Endothelial cell of umbilical vein (primary cell): ENCODE measurements around the gene TP53RK. TPM values are rescaled to one million over a fixed set of nuclear protein-coding genes. Genes with fewer than 3 reads are reported as not detected.

Experiments used
- BruUV-seq: library from RNA; stranded (reverse); fragments of 400-500 nt; replicated peaks from 2 replicates; lab custom pipeline; 2021; lab: Mats Ljungman, UMichigan
- CTCF ChIA-PET: fragments of 300-600, 350-600 bp; sonication (Branson Sonifier 250); formaldehyde crosslinking; loops from one replicate; lab custom pipeline; 2021; ENCODE audit warnings: antibody characterized with exemption, inconsistent platforms; lab: Charles Lee
- POLR2A ChIA-PET: fragments of 300-600, 350-600 bp; sonication (Branson Sonifier 250); formaldehyde crosslinking; loops from one replicate; lab custom pipeline; 2021; ENCODE audit warnings: antibody characterized with exemption, inconsistent platforms; lab: Charles Lee
- DNase-seq: peaks from one replicate; pipeline ENCODE4 v3.0.0-alpha.2; 2011; ENCODE audit warnings: low read depth, low spot score
- FAIRE-seq: peaks from 2 replicates; lab custom pipeline; 2011; peaks lifted over from hg19 to GRCh38; lab: Jason Lieb, UNC
- H2AFZ ChIP-seq: 2 replicates; pipeline ENCODE4 v1.6.0; 2012; ENCODE audit warnings: low read depth, low read length, control low read depth, inconsistent platforms
- H3K27ac ChIP-seq: 2 replicates; pipeline ENCODE4 v1.5.1; 2011; ENCODE audit warnings: low read depth, mild to moderate bottlenecking, control low read depth, low read length, moderate library complexity; ENCODE audit not compliant: insufficient read depth
- H3K27me3 ChIP-seq, 2 experiments: 2 replicates each; pipeline versions ENCODE4 v1.6.0 to v1.6.1; 2011; ENCODE audit warnings: low read length in 2 of 2, mixed read lengths in 1 of 2; ENCODE audit not compliant: control insufficient read depth in 2 of 2, insufficient read depth in 2 of 2
- H3K36me3 ChIP-seq, 2 experiments: 2 replicates in 1 of 2; 3 replicates in 1 of 2; pipeline ENCODE4 v1.5.1; 2011; ENCODE audit warnings: low read length in 2 of 2, mild to moderate bottlenecking in 1 of 2, moderate library complexity in 1 of 2; ENCODE audit not compliant: control insufficient read depth in 2 of 2, insufficient read depth in 2 of 2; ENCODE audit errors: extremely low read depth in 1 of 2
- H3K4me1 ChIP-seq: 3 replicates; pipeline ENCODE4 v1.5.1; 2011; ENCODE audit warnings: mild to moderate bottlenecking, low read length; ENCODE audit not compliant: control insufficient read depth, insufficient read depth; ENCODE audit errors: extremely low read depth
- H3K4me2 ChIP-seq: 2 replicates; pipeline ENCODE4 v1.6.1; 2011; ENCODE audit warnings: low read length, control low read depth, mixed read lengths; ENCODE audit not compliant: insufficient read depth
- H3K4me3 ChIP-seq, 3 experiments: fragments of 200-600 bp in 1 of 3; sonication (generic), shearing (Covaris generic) in 1 of 3; replicated peaks in 1 of 3; 2 replicates each; pipeline ENCODE4 v1.5.1; 2011 to 2016; ENCODE audit warnings: control low read depth in 3 of 3, low read length in 3 of 3, mild to moderate bottlenecking in 2 of 3, inconsistent platforms in 1 of 3, low read depth in 1 of 3, moderate library complexity in 1 of 3; ENCODE audit not compliant: insufficient read depth in 1 of 3
- H3K79me2 ChIP-seq: 2 replicates; pipeline ENCODE4 v1.6.0; 2012; ENCODE audit warnings: low read length, inconsistent platforms; ENCODE audit not compliant: control insufficient read depth, insufficient read depth
- H3K9ac ChIP-seq: replicated peaks from 2 replicates; pipeline ENCODE3; 2011; ENCODE audit warnings: low read length, control low read depth; ENCODE audit not compliant: insufficient read depth; ENCODE audit errors: extremely low read depth
- H3K9me1 ChIP-seq: replicated peaks from 3 replicates; pipeline ENCODE4 v1.6.0; 2011; ENCODE audit warnings: mild to moderate bottlenecking, low read length; ENCODE audit not compliant: control insufficient read depth, insufficient read depth; ENCODE audit errors: extremely low read depth
- H3K9me3 ChIP-seq: replicated peaks from 2 replicates; pipeline ENCODE4 v1.5.1; 2012; ENCODE audit warnings: low read length, inconsistent platforms; ENCODE audit not compliant: control insufficient read depth, insufficient read depth
- H4K20me1 ChIP-seq: replicated peaks from 2 replicates; pipeline ENCODE3; 2011; ENCODE audit warnings: mild to moderate bottlenecking, low read length; ENCODE audit not compliant: control insufficient read depth, insufficient read depth; ENCODE audit errors: extremely low read depth
- EZH2 ChIP-seq: IDR thresholded peaks from 2 replicates; pipeline ENCODE4 v1.6.1; 2012; ENCODE audit warnings: borderline replicate concordance, low read depth, mild to moderate bottlenecking, moderate library complexity, low read length, inconsistent platforms; ENCODE audit not compliant: severe bottlenecking
- FOS ChIP-seq: IDR thresholded peaks from 2 replicates; pipeline ENCODE4 v1.6.1; 2011; ENCODE audit warnings: mild to moderate bottlenecking, low read length, moderate library complexity, borderline replicate concordance; ENCODE audit not compliant: insufficient read depth
- GATA2 ChIP-seq: IDR thresholded peaks from 2 replicates; pipeline ENCODE4 v1.7.0; 2011; ENCODE audit warnings: low read depth, mild to moderate bottlenecking, moderate library complexity, mixed read lengths, low read length; ENCODE audit not compliant: insufficient read length, insufficient read depth
- JUN ChIP-seq: IDR thresholded peaks from 2 replicates; pipeline ENCODE4 v1.6.1; 2011; ENCODE audit warnings: borderline replicate concordance, low read depth; ENCODE audit not compliant: insufficient read length, insufficient read depth
- MYC ChIP-seq: IDR thresholded peaks from one replicate; pipeline ENCODE4 v1.6.1; 2011; ENCODE audit warnings: mild to moderate bottlenecking, low read depth, low read length
- POLR2A ChIP-seq: IDR thresholded peaks from 2 replicates; pipeline ENCODE4 v1.6.1; 2012; ENCODE audit warnings: low read depth, mild to moderate bottlenecking, control low read depth, low read length
- POLR2AphosphoS5 ChIP-seq: IDR thresholded peaks from 2 replicates; pipeline ENCODE4 v1.6.1; 2012; ENCODE audit warnings: low read depth, mild to moderate bottlenecking, control low read depth, low read length, moderate library complexity; ENCODE audit not compliant: insufficient read depth
- dilution Hi-C: fragments of 300-500 bp; cut with MboI; formaldehyde crosslinking; loops from one replicate; pipeline ENCODE4 v1.15.0; 2019; ENCODE audit warnings: low sequenced_read_pairs; ENCODE audit not compliant: extremely low pct_ligation_motif_present
- intact Hi-C: fragments of 100-400 bp; cut with micrococcal nuclease; formaldehyde crosslinking; loops from one replicate; pipeline ENCODE4 v1.10.0; 2022
- polyA plus RNA-seq, 4 experiments: library from polyadenylated mRNA; depleted of rRNA in 3 of 4; stranded (reverse) in 3 of 4; unstranded in 1 of 4; fragments of >200 nt; gene quantifications; 2 replicates each; pipeline versions ENCODE4 v1.2.1 to v1.2.3, GENCODE V29; 2011 to 2012; ENCODE audit warnings: missing spikeins in 1 of 4
- total RNA-seq: library from RNA; stranded (reverse); gene quantifications from 2 replicates; pipeline ENCODE4 v1.2.3, GENCODE V29; 2021
- TF ChIP-seq, protein P1 (sequence below), 2 donors: IDR thresholded peaks; 1 replicate in 1 of 2; 2 replicates in 1 of 2; pipeline ENCODE4 v1.5.1; 2011; ENCODE audit warnings: low read length in 2 of 2, mild to moderate bottlenecking in 2 of 2, moderate library complexity in 2 of 2, control low read depth in 1 of 2, inconsistent platforms in 1 of 2, low read depth in 1 of 2; ENCODE audit not compliant: insufficient read depth in 1 of 2; ENCODE audit errors: extremely low read depth in 1 of 2
- TF ChIP-seq, protein P2 (sequence below): IDR thresholded peaks from 2 replicates; pipeline ENCODE4 v1.6.1; 2011; ENCODE audit not compliant: insufficient read depth, insufficient read length

The TP53RK gene
- total and polyA plus RNA-seq, 2 donors (not counting 3 experiments of a cell fraction or from before 2014, with no cell fraction given), result 7.0 to 13.1 TPM

DNA sequence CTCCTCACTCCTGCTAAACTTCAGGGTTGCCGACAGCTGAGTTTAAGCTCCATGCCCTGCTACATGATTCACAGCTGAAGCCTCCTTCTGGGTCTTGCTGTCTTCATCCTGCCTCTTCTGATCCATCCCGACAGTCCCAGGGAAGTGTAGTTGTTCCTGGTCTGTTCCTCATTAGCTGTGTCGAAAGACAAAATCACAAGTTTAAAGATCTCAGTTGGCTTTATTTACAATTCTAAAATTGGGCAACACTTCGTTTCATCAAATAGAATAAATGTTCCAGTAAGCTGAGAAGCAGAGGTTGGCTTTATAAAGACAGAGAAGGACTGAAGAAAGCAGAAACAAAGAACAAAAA, 16.1 kb upstream of the TP53RK start:
- no peak for DNase-seq
- peaks cover 7% of the 10 kb centered on the region for H3K4me1 ChIP-seq
- TF ChIP-seq, protein P1, sequence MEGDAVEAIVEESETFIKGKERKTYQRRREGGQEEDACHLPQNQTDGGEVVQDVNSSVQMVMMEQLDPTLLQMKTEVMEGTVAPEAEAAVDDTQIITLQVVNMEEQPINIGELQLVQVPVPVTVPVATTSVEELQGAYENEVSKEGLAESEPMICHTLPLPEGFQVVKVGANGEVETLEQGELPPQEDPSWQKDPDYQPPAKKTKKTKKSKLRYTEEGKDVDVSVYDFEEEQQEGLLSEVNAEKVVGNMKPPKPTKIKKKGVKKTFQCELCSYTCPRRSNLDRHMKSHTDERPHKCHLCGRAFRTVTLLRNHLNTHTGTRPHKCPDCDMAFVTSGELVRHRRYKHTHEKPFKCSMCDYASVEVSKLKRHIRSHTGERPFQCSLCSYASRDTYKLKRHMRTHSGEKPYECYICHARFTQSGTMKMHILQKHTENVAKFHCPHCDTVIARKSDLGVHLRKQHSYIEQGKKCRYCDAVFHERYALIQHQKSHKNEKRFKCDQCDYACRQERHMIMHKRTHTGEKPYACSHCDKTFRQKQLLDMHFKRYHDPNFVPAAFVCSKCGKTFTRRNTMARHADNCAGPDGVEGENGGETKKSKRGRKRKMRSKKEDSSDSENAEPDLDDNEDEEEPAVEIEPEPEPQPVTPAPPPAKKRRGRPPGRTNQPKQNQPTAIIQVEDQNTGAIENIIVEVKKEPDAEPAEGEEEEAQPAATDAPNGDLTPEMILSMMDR (IDR thresholded peaks at IDR 0.05; ENCODE audit: extremely low read depth in 1 of 2, insufficient read depth in 1 of 2, low read depth in 1 of 2, low read length in 2 of 2), result no peak
- TF ChIP-seq FOS (no peak), POLR2A (no peak), MYC (no peak), EZH2 (no peak), JUN (no peak), GATA2 (no peak), POLR2AphosphoS5 (no peak)
- TF ChIP-seq, protein P2, sequence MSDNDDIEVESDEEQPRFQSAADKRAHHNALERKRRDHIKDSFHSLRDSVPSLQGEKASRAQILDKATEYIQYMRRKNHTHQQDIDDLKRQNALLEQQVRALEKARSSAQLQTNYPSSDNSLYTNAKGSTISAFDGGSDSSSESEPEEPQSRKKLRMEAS, result no peak
- no peaks in the 10 kb centered on the region for H3K79me2 ChIP-seq
- peaks cover 4 to 9% of the 10 kb centered on the region in 2 experiments for H3K27me3 ChIP-seq
- FAIRE-seq, result no peak
- no peaks in the 10 kb centered on the region for H3K36me3 ChIP-seq
- H3K9me1 ChIP-seq, result no peaks in the 10 kb centered on the region
- H3K9ac ChIP-seq, result no peak overlapping the region
- H3K4me2 ChIP-seq, result no peak overlapping the region
- dilution Hi-C loops (no loop called here), intact Hi-C loops (no loop called here)
- H3K9me3 ChIP-seq, result no peaks in the 10 kb centered on the region
- BruUV-seq, result no TSS peak
- no peaks in the 10 kb centered on the region for H4K20me1 ChIP-seq
- no peak overlapping the region for H3K27ac ChIP-seq
- POLR2A ChIA-PET, result no interaction called here
- H3K4me3 ChIP-seq, result no peak overlapping the region
- H2AFZ ChIP-seq, result no peak overlapping the region
- CTCF ChIA-PET, result interaction anchor here (0.8 kb wide), 1 partner anchor 17 kb away, joined by 3 read pairs; the partner anchor contains the start of gene TP53RK
